ENCODE measurements around the gene GIPR.
A peak's percentile ranks its signal among the peaks of the same experiment; 100 is the strongest.

Gene GIPR

DNA sequence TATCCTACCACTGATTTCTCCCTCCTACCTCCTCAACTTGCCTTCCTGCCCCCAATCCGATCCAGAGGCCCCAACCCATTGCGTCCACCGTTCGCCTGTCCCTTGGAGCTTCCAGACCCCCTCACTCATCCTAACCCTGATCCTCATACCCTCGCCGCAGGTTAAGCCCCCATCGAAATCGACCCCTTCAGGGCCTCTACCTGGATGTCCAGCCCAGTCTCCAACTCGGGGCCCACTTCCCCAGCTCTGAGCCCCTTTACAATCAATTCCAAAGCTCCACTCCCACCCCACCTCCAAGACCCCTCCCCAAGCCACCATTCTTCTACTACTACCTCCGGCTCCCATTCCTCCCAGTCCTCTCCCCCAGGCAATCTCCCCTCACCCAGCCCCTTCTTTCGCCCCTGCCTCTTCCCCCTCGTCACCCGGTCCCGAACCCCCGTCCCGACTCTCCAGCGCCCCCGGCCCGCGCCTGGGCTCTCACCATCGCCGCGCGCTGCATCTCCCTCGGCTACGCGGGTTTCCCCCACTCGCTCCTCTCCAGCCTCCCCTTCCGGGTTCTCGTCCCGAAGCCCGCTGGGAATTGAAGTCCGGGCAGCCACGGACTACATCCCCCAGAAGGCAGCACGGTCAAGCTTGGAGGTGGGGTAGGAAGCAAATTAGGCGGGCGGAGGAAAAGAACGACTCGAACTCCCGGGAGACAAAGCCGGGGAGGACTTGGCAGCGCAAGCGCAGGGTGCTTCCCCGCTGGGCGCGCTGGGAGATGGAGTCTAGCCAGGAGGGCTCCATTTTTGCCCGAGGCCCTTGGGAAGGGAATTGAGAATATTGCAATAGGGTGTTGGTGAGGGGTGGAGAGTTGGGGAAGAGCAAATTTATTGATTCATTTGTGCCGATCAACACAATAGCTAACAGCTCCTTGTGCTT, 62.6 kb downstream of the GIPR start, which contains the start of gene FBXO46:
Gene FBXO46 (minus strand): TSS at position 529 of the 921 bp plus-strand sequence. CDS start 17,401 bp downstream, outside the sequence.
- DNase-seq (ENCODE audit: low read depth in 3 of 3), result peak; percentile 78 to 91 (median 87)

Measured in stimulated activated CD4-positive, alpha-beta T cell treated with anti-CD3 and anti-CD28 coated beads, TNF-alpha, amount 100 ng/mL, for 4 hours (primary cell).